ENCODE results near the gene DAND5. TPM values are rescaled to one million over a fixed set of nuclear protein-coding genes. Genes with fewer than 3 reads are reported as not detected.
A peak's percentile ranks its signal among the peaks of the same experiment; 100 is the strongest.

The DAND5 gene
- total and polyA plus RNA-seq, 2 of the 13 experiments (the other 11 are each of a cell fraction or from before 2014, with no cell fraction given) = 0.04 TPM; not detected in 1

GRCh38 chr19:13012690-13013608 lies 43.6 kb downstream of the DAND5 start (continued):
- TF ChIP-seq, protein P1, sequence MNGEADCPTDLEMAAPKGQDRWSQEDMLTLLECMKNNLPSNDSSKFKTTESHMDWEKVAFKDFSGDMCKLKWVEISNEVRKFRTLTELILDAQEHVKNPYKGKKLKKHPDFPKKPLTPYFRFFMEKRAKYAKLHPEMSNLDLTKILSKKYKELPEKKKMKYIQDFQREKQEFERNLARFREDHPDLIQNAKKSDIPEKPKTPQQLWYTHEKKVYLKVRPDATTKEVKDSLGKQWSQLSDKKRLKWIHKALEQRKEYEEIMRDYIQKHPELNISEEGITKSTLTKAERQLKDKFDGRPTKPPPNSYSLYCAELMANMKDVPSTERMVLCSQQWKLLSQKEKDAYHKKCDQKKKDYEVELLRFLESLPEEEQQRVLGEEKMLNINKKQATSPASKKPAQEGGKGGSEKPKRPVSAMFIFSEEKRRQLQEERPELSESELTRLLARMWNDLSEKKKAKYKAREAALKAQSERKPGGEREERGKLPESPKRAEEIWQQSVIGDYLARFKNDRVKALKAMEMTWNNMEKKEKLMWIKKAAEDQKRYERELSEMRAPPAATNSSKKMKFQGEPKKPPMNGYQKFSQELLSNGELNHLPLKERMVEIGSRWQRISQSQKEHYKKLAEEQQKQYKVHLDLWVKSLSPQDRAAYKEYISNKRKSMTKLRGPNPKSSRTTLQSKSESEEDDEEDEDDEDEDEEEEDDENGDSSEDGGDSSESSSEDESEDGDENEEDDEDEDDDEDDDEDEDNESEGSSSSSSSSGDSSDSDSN (CRISPR knock-in tag; IDR thresholded peaks at IDR 0.05) = no peak
- TF ChIP-seq, protein P2, sequence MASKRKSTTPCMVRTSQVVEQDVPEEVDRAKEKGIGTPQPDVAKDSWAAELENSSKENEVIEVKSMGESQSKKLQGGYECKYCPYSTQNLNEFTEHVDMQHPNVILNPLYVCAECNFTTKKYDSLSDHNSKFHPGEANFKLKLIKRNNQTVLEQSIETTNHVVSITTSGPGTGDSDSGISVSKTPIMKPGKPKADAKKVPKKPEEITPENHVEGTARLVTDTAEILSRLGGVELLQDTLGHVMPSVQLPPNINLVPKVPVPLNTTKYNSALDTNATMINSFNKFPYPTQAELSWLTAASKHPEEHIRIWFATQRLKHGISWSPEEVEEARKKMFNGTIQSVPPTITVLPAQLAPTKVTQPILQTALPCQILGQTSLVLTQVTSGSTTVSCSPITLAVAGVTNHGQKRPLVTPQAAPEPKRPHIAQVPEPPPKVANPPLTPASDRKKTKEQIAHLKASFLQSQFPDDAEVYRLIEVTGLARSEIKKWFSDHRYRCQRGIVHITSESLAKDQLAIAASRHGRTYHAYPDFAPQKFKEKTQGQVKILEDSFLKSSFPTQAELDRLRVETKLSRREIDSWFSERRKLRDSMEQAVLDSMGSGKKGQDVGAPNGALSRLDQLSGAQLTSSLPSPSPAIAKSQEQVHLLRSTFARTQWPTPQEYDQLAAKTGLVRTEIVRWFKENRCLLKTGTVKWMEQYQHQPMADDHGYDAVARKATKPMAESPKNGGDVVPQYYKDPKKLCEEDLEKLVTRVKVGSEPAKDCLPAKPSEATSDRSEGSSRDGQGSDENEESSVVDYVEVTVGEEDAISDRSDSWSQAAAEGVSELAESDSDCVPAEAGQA (IDR thresholded peaks at IDR 0.05; ENCODE audit: low read depth) = no peak
- TF ChIP-seq, protein P2 (CRISPR knock-in tag; IDR thresholded peaks at IDR 0.05; ENCODE audit: borderline replicate concordance) = no peak
- TF ChIP-seq TGIF2 (CRISPR knock-in tag; IDR thresholded peaks at IDR 0.05) (0 out of 2 replicates have a peak, but pooled peaks have one; percentile 65), SRSF9 (IDR thresholded peaks at IDR 0.05; ENCODE audit: borderline replicate concordance, insufficient read depth, low read depth, low read length, poor library complexity, severe bottlenecking) (no peak)
- TF ChIP-seq, protein P3, sequence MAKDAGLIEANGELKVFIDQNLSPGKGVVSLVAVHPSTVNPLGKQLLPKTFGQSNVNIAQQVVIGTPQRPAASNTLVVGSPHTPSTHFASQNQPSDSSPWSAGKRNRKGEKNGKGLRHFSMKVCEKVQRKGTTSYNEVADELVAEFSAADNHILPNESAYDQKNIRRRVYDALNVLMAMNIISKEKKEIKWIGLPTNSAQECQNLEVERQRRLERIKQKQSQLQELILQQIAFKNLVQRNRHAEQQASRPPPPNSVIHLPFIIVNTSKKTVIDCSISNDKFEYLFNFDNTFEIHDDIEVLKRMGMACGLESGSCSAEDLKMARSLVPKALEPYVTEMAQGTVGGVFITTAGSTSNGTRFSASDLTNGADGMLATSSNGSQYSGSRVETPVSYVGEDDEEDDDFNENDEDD (CRISPR knock-in tag; IDR thresholded peaks at IDR 0.05; ENCODE audit: borderline replicate concordance) = peak; percentile 80; the same call in 1 of the 2 replicates
- TF ChIP-seq, protein P4, sequence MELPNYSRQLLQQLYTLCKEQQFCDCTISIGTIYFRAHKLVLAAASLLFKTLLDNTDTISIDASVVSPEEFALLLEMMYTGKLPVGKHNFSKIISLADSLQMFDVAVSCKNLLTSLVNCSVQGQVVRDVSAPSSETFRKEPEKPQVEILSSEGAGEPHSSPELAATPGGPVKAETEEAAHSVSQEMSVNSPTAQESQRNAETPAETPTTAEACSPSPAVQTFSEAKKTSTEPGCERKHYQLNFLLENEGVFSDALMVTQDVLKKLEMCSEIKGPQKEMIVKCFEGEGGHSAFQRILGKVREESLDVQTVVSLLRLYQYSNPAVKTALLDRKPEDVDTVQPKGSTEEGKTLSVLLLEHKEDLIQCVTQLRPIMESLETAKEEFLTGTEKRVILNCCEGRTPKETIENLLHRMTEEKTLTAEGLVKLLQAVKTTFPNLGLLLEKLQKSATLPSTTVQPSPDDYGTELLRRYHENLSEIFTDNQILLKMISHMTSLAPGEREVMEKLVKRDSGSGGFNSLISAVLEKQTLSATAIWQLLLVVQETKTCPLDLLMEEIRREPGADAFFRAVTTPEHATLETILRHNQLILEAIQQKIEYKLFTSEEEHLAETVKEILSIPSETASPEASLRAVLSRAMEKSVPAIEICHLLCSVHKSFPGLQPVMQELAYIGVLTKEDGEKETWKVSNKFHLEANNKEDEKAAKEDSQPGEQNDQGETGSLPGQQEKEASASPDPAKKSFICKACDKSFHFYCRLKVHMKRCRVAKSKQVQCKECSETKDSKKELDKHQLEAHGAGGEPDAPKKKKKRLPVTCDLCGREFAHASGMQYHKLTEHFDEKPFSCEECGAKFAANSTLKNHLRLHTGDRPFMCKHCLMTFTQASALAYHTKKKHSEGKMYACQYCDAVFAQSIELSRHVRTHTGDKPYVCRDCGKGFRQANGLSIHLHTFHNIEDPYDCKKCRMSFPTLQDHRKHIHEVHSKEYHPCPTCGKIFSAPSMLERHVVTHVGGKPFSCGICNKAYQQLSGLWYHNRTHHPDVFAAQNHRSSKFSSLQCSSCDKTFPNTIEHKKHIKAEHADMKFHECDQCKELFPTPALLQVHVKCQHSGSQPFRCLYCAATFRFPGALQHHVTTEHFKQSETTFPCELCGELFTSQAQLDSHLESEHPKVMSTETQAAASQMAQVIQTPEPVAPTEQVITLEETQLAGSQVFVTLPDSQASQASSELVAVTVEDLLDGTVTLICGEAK (IDR thresholded peaks at IDR 0.05) = no peak
- TF ChIP-seq, protein P4 (CRISPR knock-in tag; IDR thresholded peaks at IDR 0.05) = no peak

All from HepG2 (cell line).